Mesodermal cell (in vitro differentiated cells): ENCODE measurements around the gene CASP3.

ENCODE experiments used
- H3K27ac ChIP-seq: 2 replicates; pipeline ENCODE4 v1.7.0; 2013; ENCODE audit warnings: mild to moderate bottlenecking, low read depth, low read length, moderate library complexity; ENCODE audit not compliant: severe bottlenecking
- H3K36me3 ChIP-seq: 2 replicates; pipeline ENCODE4 v1.7.1; 2013; ENCODE audit warnings: mild to moderate bottlenecking, low read length, moderate library complexity; ENCODE audit not compliant: control insufficient read depth, insufficient read depth
- H3K4me1 ChIP-seq: one replicate; pipeline ENCODE4 v1.7.1; 2013; ENCODE audit warnings: mild to moderate bottlenecking, low read length; ENCODE audit not compliant: insufficient read depth, control insufficient read depth, poor library complexity, severe bottlenecking
- H3K4me3 ChIP-seq: 2 replicates; pipeline ENCODE4 v1.7.0; 2013; ENCODE audit warnings: low read length, control low read depth, mild to moderate bottlenecking; ENCODE audit not compliant: insufficient read depth, poor library complexity, severe bottlenecking; ENCODE audit errors: extremely low read depth
- H3K9me3 ChIP-seq: 2 replicates; pipeline ENCODE4 v1.7.1; 2013; ENCODE audit warnings: mild to moderate bottlenecking, low read length, moderate library complexity; ENCODE audit not compliant: control insufficient read depth
- WGBS, 2 experiments: methylation state at CpG; one replicate each; pipeline ENCODE4 v1.1.5; 2013; ENCODE audit warnings: missing lambda C conversion rate in 2 of 2; ENCODE audit not compliant: insufficient coverage in 2 of 2; 5-methylcytosine and 5-hydroxymethylcytosine counted together

The CASP3 gene

DNA sequence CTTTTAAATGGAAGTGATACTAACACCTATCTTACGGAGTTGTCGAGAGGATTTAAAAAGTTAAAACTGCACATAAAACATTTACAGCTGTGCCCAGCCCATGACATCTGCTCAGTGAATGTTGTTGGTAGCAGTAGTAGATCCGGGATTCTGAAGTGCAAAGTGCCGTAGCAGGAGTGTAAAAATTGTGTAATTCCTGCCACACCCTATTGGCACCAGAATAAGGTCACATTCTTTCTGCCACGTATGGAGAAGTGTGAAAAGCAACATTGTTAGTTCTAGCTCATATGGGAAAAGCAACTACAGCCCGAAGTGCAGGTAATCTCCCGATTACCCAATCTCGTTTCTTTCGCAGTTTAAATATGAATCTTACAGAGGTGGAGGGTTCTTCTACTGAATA lies 31.5 kb upstream of the CASP3 start:
- H3K9me3 ChIP-seq = peaks cover 5% of the 10 kb centered on the region
- H3K4me3 ChIP-seq = no peak overlapping the region
- H3K4me1 ChIP-seq = no peaks in the 10 kb centered on the region
- H3K36me3 ChIP-seq = peaks cover 5% of the 10 kb centered on the region
- WGBS, 2 experiments = 96 to 97% methylated on average over 4 to 6 of the region's 9 CpGs
- H3K27ac ChIP-seq = no peak overlapping the region

DNA sequence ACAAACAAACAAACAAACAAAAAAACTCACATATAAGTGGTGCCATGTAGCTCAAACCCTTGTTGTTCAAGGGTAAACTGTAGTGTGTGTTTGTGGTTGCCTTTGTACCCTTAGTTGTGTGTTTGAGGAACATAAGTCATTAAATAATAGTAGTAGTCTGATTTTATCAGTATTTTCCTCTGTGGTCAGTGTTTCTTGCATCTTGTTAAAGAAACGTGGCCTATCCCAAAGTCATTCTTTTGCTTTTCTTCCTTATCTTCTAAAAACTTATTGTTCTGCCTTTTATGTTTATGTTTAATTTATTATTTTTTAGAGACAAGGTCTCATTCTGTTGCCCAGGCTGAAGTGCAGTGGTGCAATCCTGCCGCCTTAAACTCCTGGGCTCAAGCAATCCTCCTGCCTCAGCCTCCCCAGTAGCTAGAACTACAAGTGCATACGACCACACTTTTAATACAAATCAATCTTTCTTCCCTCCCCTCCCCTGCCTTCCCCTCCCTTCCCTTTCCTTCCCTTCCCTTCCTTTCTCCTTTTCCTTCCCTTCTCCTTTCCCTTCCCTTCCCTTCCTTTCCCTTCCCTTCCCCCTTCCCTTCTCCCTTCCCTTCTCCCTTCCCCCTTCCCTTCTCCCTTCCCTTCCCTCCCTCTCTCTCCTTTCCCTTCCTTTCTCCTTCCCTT lies 26.7 kb upstream of the CASP3 start:
- Histone ChIP-seq H3K4me3 (no peak overlapping the region), H3K36me3 (peaks cover 23% of the 10 kb centered on the region), H3K9me3 (peaks cover 5% of the 10 kb centered on the region), H3K27ac (no peak overlapping the region), H3K4me1 (no peaks in the 10 kb centered on the region)
- 77 to 88% methylated on average over 1 to 2 of the region's 3 CpGs for WGBS, 2 experiments

DNA sequence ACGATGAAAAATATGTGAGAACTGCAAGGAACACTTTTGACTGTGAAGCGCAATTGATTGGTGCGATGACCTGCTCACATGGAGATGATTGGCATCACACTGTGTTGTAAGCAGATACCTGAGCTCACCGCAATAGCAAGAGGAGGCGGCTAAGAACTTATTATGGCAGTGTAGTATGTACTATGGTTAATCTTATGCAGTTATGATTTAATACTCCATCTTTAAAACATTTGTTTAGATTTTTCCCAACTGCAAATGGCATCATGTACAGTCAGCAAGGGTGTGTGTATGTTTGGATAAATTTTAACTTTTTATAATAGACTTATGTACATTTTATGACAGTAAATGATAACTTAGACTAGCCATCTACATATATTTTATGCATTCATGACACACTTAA lies 25.8 kb upstream of the CASP3 start:
- Histone ChIP-seq H3K36me3 (peaks cover 19% of the 10 kb centered on the region), H3K9me3 (peaks cover 5% of the 10 kb centered on the region), H3K4me3 (no peak overlapping the region), H3K27ac (no peak overlapping the region), H3K4me1 (no peaks in the 10 kb centered on the region)
- 86 to 90% methylated on average over 3 of the region's 5 CpGs for WGBS, 2 experiments

DNA sequence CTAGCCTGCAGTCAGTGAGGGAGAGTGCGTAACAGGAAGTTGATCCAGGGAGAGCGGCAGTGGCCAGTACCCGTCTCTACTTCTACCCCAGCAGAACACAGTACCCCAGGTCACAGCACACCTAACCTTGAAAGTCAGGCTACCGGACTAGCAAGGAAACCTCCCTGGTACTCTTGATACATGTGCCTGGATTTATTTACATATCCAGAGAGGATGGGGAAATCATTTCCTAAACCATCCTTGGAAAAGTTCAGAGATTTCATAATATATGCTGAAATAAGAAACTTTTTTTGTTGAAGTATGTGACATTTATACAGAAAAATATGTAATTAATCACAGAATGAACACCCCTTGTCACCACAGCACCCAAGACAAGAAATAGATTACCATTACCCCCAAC lies 24.8 kb upstream of the CASP3 start:
- no peaks in the 10 kb centered on the region for H3K4me1 ChIP-seq
- H3K27ac ChIP-seq = no peak overlapping the region
- H3K9me3 ChIP-seq = no peaks in the 10 kb centered on the region
- no peak overlapping the region for H3K4me3 ChIP-seq
- peaks cover 19% of the 10 kb centered on the region for H3K36me3 ChIP-seq
- WGBS, 2 experiments = 100% methylated on average over 1 of the region's 4 CpGs; no CpG with 5 or more reads in 1 of the 2 experiments

DNA sequence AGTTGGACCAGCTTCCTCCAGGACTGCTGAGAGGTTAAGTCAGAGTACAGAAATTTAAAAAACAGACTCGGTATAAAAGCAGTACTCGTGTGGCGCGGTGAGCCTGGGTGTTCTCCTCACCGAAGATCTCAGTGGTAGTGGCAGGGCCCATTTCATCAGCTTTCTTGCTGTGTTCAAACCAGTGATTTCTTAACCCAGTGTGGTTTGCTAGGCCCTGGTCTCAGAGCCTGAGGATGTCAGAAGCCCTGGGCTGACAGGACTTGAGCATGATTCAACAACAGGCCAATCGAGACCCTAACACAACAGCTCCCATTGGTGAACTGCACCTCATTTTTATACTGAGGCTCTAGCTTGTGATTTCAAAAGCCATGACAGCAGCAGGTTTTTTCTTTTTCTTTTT lies 23.5 kb upstream of the CASP3 start:
- Histone ChIP-seq H3K4me1 (peaks cover 3% of the 10 kb centered on the region), H3K9me3 (no peaks in the 10 kb centered on the region), H3K27ac (no peak overlapping the region), H3K4me3 (no peak overlapping the region), H3K36me3 (peaks cover 19% of the 10 kb centered on the region)
- 96 to 98% methylated on average over 6 of the region's 6 CpGs for WGBS, 2 experiments

DNA sequence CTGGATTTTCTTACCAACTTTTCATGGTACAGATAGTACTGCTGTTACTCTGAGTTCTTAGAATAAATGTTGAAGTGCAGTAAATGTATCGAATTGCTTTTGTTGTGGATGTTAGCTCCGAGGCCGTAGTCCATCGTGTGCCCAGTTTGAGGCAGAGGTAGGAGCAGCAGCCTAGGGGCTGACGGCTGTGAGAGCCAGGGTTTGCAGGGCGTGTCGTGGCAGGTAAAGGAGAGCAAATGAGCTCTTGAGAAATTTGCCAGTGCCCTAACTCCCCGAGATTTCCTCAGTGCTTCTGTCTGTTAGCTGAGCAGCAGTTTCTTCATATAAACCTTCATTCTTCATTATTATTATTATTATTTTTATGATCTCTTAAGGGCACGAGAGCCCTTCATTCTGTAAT lies 21.9 kb upstream of the CASP3 start:
- Histone ChIP-seq H3K36me3 (peaks cover 31% of the 10 kb centered on the region), H3K4me1 (peaks cover 3% of the 10 kb centered on the region), H3K27ac (no peak overlapping the region), H3K4me3 (no peak overlapping the region), H3K9me3 (no peaks in the 10 kb centered on the region)
- WGBS, 2 experiments = 89 to 96% methylated on average over 7 of the region's 9 CpGs

DNA sequence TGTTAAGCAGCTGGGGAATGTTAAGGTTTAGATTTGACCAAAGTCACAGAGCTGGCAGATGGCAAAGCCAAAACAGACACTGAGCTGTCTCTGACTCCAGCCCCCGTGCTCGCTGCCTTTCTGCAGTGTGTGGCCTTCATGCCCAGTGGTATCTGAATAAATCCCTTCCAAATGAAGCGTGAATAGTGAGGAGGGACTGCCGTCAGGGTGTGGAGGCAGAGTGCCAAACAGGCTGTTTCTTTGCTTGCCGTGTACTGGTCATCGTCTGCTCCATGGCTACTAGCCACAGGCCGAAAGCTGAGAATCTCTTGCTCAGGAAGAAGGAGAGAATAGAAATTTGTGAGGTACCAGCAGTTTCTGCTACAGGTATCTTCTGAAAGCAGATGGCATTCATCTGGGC lies 20.0 kb upstream of the CASP3 start:
- Histone ChIP-seq H3K4me1 (peaks cover 3% of the 10 kb centered on the region), H3K36me3 (peaks cover 34% of the 10 kb centered on the region), H3K27ac (no peak overlapping the region), H3K9me3 (no peaks in the 10 kb centered on the region), H3K4me3 (no peak overlapping the region)
- WGBS, 2 experiments = 92 to 96% methylated on average over 7 of the region's 7 CpGs

DNA sequence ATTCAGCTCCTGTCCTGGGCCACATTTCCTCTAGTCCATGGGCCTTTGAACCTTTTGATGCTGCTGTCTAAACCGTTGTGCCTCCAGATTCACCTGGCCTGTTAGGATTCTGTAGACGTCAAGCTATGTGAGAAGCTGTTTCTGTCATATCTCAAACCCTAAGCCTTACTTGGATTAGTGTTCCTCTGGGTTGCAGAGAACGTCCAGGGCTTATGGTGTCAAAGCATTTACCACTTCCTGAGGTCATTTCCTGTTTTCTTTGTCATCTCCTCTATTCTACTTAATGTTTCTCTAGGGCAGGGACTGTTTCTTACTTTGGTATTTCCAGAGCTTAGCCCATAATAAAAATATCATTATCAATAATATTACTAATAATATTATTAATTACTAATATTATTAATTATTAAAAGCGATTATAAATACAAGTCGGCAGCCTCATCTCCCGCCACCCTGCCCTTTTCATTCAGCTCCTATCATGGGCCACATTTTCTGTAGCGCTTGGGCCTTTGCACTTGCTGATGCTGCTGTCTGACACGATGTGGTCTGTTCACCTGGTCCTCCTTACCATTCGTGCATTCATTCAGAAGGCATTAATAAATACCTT lies 19.4 kb upstream of the CASP3 start:
- Histone ChIP-seq H3K4me1 (peaks cover 3% of the 10 kb centered on the region), H3K36me3 (peaks cover 30% of the 10 kb centered on the region), H3K4me3 (no peak overlapping the region), H3K9me3 (no peaks in the 10 kb centered on the region), H3K27ac (no peak overlapping the region)
- WGBS, 2 experiments = 88 to 98% methylated on average over 5 to 6 of the region's 9 CpGs

DNA sequence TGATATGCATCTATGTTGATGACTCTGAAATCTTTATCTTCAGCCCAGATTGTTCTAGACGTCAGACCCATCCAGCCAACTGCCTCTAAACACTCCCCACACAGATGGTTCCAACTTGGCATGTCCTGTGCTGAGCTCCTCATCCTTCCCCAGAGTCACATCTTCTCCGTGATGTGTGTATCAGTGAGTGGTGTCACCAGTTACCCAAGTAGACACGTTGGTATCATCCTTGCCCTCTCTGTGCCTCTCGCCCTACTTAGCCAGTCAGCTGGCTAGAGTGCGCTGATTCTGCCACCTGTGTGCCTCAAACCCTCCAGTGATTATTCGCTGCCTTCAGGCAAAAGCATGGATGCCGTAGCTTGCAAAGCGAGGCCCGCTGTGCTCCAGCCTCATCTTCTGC lies 18.8 kb upstream of the CASP3 start:
- 98% methylated on average over 7 to 8 of the region's 9 CpGs for whole genome bisulfite sequencing, 2 experiments
- peaks cover 3% of the 10 kb centered on the region for H3K4me1 ChIP-seq
- H3K27ac ChIP-seq = no peak overlapping the region
- no peak overlapping the region for H3K4me3 ChIP-seq
- no peaks in the 10 kb centered on the region for H3K9me3 ChIP-seq
- peaks cover 28% of the 10 kb centered on the region for H3K36me3 ChIP-seq

DNA sequence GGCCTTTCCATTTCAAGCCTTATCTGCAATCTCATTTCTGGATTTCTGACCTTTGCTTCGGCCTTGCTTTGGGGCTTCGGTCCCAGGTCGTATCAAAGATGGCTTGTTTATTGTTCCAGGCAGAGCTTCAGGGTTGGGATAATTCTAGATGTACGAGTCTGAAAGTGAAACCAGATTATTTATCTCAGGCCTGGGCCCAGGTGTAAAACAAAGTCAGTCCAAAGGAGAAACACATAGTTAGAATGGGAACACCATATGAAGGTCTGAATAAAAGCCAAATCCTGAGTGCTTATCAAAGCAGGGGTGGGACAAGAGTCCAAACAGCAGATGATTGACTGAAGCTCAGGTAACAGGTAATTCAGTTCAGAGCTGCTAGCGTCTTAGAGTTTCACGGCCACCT lies 17.4 kb upstream of the CASP3 start:
- H3K4me1 ChIP-seq = peaks cover 3% of the 10 kb centered on the region
- WGBS, 2 experiments = 92 to 93% methylated on average over 5 to 6 of the region's 6 CpGs

DNA sequence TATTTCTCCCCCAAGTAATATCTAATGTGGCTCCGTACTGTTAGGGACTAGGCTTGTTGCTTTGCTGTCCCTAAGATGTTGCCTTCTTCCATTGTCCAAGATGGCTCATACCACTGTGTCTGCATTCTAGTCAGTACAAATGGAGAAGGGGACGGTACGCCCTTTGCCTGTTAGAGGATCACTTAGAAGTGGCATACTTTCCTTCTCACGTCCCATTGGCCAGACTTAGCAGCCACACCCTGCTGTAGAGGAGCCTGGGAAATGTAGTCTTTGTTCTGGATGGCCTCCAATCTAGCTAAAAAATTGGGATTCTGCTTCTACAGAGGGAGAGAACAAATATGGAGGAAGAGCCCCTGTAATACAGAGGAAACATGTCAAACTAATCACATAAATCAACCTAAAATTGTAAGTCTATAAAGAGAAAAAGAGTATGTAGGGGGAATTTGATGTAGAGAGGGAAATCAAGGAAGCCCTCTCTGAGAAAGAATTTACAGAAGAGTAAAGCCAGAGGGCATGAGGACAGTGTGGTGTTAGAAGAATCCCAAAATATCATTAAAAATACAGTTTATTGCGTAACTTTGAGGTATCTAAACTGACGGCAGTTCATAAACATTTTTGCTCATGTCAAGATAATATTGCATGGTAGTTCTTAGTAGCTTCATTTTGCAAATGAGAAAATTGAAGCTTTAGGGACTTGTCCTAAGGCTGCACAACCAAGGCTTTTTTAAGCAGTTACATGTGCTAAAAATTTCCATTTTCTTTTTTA lies 15.4 kb upstream of the CASP3 start:
- H3K36me3 ChIP-seq = peaks cover 19% of the 10 kb centered on the region
- H3K4me1 ChIP-seq = peaks cover 3% of the 10 kb centered on the region
- H3K27ac ChIP-seq = no peak overlapping the region
- H3K4me3 ChIP-seq = no peak overlapping the region
- 46 to 55% methylated on average over 3 to 4 of the region's 6 CpGs for WGBS, 2 experiments
- no peaks in the 10 kb centered on the region for H3K9me3 ChIP-seq

More for the DNA sequence above, 17.4 kb upstream of the CASP3 start:
- H3K9me3 ChIP-seq = no peaks in the 10 kb centered on the region
- H3K27ac ChIP-seq = no peak overlapping the region
- H3K4me3 ChIP-seq = no peak overlapping the region
- H3K36me3 ChIP-seq = peaks cover 19% of the 10 kb centered on the region
